ENCODE measurements around the gene CAPG. TPM values are rescaled to one million over a fixed set of nuclear protein-coding genes. Genes with fewer than 3 reads are reported as not detected.

Gene CAPG
- total RNA-seq, 1 experiment from 2014 or later = 117 TPM

DNA sequence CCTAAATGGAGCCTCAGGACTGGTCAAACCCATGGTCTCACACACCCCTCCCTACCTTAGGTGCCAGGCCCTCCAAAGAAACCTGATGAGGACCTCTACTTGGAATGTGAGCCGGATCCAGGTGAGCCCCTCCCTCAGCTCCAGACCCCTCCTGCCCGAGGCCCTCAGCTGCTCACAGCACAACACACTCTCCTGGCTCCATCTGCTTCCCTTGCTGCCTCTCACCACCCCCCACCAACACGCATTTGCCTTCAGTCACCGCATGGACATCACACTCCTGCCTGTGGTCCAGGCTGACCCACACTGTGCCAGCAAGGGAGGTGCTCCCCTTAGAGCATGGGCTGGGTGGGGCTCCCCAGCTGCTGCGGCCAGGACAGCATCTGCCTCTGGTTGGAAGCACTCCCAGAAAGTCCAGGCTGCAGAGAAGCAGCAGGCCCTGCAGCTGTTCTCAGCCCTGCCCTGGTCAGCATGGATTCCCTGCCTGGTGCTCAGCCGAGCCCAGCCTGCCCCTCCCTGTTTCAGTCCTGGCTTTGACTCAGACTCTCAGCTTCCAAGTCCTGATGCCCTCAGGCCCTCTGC lies 23.4 kb upstream of the CAPG start:
- ChIA-PET POLR2A (interaction anchor here (0.6 to 6.1 kb wide), 3 partner anchors 52 to 140 kb away, joined by 3 to 54 read pairs (median 5); partner anchors contain the start of gene MAT2A), CTCF (interaction anchor here (0.8 kb wide), 1 partner anchor 22 kb away, joined by 3 read pairs; no protein-coding TSS in a partner anchor)
- Mint-ChIP-seq H3K36me3 (no peaks in the 10 kb centered on the region), H3K27me3 (ENCODE audit: low read depth) (peaks cover 10% of the 10 kb centered on the region), H3K9me3 (no peaks in the 10 kb centered on the region), H3K27ac (no peak overlapping the region; the same call in 1 of the 2 replicates), H3K4me3 (no peak overlapping the region), H3K4me1 (peaks cover 68% of the 10 kb centered on the region)
- TF ChIP-seq JAZF1 (CRISPR knock-in tag; IDR thresholded peaks at IDR 0.05) = no peak
- TF ChIP-seq, protein P1, sequence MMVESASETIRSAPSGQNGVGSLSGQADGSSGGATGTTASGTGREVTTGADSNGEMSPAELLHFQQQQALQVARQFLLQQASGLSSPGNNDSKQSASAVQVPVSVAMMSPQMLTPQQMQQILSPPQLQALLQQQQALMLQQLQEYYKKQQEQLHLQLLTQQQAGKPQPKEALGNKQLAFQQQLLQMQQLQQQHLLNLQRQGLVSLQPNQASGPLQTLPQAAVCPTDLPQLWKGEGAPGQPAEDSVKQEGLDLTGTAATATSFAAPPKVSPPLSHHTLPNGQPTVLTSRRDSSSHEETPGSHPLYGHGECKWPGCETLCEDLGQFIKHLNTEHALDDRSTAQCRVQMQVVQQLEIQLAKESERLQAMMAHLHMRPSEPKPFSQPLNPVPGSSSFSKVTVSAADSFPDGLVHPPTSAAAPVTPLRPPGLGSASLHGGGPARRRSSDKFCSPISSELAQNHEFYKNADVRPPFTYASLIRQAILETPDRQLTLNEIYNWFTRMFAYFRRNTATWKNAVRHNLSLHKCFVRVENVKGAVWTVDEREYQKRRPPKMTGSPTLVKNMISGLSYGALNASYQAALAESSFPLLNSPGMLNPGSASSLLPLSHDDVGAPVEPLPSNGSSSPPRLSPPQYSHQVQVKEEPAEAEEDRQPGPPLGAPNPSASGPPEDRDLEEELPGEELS (CRISPR knock-in tag; IDR thresholded peaks at IDR 0.05) = no peak
- TF ChIP-seq, protein P2, sequence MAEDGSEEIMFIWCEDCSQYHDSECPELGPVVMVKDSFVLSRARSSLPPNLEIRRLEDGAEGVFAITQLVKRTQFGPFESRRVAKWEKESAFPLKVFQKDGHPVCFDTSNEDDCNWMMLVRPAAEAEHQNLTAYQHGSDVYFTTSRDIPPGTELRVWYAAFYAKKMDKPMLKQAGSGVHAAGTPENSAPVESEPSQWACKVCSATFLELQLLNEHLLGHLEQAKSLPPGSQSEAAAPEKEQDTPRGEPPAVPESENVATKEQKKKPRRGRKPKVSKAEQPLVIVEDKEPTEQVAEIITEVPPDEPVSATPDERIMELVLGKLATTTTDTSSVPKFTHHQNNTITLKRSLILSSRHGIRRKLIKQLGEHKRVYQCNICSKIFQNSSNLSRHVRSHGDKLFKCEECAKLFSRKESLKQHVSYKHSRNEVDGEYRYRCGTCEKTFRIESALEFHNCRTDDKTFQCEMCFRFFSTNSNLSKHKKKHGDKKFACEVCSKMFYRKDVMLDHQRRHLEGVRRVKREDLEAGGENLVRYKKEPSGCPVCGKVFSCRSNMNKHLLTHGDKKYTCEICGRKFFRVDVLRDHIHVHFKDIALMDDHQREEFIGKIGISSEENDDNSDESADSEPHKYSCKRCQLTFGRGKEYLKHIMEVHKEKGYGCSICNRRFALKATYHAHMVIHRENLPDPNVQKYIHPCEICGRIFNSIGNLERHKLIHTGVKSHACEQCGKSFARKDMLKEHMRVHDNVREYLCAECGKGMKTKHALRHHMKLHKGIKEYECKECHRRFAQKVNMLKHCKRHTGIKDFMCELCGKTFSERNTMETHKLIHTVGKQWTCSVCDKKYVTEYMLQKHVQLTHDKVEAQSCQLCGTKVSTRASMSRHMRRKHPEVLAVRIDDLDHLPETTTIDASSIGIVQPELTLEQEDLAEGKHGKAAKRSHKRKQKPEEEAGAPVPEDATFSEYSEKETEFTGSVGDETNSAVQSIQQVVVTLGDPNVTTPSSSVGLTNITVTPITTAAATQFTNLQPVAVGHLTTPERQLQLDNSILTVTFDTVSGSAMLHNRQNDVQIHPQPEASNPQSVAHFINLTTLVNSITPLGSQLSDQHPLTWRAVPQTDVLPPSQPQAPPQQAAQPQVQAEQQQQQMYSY (CRISPR knock-in tag; IDR thresholded peaks at IDR 0.05) = 0 out of 2 replicates have a peak, but pooled peaks have one; percentile 21
- DNase-seq (ENCODE audit: low spot score) = no peak
- ATAC-seq = peak; percentile 4

DNA sequence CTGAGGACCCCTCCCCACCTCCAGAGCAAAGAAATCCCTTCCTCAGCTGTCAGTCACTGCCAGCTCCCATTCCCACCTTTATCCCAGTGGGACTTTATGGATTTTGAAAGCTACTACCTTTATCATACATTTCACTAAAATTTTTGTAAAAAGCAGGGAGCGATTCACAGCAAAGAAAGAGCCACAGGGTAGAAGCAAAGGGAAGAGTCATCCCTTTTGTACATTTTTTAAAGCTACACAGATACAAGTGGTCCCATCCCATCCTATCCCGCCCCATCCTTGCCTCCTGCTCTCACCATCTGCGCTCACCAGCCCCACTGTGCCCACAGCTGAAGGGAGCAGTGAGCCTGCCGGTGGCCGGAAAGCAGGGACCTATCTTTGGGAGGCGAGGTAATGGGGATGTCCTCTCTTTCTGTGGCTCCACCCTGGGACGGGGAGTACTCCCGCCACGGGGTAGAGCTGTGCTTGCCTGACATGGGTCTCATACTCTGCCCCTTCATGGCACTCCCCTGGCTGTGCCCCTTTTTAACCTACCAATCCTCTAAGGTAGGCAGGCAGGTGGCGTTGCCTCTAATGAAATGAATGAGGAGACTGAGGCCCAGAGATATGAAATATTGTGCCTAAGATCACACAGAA lies 21.5 kb upstream of the CAPG start:
- Mint-ChIP-seq H3K36me3 (no peaks in the 10 kb centered on the region), H3K4me1 (peaks cover 64% of the 10 kb centered on the region), H3K9me3 (no peaks in the 10 kb centered on the region), H3K27me3 (ENCODE audit: low read depth) (peaks cover 23% of the 10 kb centered on the region), H3K4me3 (peak overlapping the region; percentile 48), H3K27ac (no peak overlapping the region; the same call in 1 of the 2 replicates)
- CTCF ChIA-PET = interaction anchor here (0.9 to 2.2 kb wide), 4 partner anchors 10 to 120 kb away, joined by 3 to 14 read pairs (median 5); no protein-coding TSS in a partner anchor
- TF ChIP-seq ESRRA (CRISPR knock-in tag; IDR thresholded peaks at IDR 0.05; ENCODE audit: borderline replicate concordance) (no peak), ZNF263 (CRISPR knock-in tag; IDR thresholded peaks at IDR 0.05; ENCODE audit: low read depth) (0 out of 2 replicates have a peak, but pooled peaks have one; percentile 18)
- DNase-seq (ENCODE audit: low spot score) (no peak), ATAC-seq (no peak)
- POLR2A ChIA-PET = interaction anchor here (1.1 to 2.0 kb wide), 6 partner anchors 10 to 120 kb away, joined by 4 to 25 read pairs (median 6); partner anchors contain the start of gene MAT2A

DNA sequence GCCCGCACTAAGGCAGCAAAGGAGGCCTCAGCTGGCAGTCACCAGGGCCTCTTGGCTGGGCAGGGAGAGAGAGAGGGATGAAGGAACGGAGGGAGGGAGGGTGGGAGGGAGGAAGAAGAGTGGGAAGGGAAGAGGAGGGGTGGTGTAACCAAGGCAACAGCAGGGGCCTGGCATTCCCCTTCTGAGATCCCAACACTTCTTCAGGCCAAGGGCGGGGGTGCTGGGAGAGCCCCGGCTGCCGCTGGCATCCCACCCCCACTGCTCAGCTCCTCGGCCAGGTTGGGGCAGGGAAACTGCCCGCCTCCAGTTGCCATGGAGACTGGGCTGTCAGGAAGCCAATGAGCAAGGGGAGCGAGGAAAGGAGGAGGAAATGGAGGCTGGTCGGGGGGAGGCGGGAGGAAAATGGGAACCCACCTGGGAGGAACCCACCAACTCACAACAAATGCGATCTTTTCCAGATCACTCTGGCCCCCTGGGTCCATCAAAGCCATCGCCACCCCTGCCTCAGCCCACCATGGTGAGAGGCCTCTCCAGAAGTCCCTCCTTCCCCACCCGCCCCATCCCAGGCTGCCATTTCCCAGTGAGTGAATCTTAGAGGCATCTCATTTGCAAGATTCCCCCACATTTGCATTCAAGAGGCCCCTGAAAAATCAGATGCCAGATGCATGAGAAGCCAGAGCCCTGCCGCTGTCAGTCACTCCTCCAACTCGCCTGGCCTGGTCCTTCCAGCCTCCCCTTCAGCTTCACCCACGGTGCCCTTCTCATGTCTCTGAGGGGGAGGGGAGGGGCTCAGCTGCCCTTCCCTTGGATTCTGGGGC lies 20.8 kb upstream of the CAPG start:
- Mint-ChIP-seq H3K4me3 (peak overlapping the region; percentile 48), H3K27ac (no peak overlapping the region; the same call in 1 of the 2 replicates), H3K9me3 (no peaks in the 10 kb centered on the region), H3K36me3 (no peaks in the 10 kb centered on the region), H3K4me1 (peaks cover 57% of the 10 kb centered on the region), H3K27me3 (ENCODE audit: low read depth) (peaks cover 21% of the 10 kb centered on the region)
- ATAC-seq (peak; percentile 80), DNase-seq (ENCODE audit: low spot score) (peak; percentile 88)
- POLR2A ChIA-PET = interaction anchor here (0.6 to 2.0 kb wide), 10 partner anchors 9 to 121 kb away, joined by 3 to 25 read pairs (median 5); partner anchors contain the start of gene MAT2A
- CTCF ChIA-PET = interaction anchor here (0.8 to 2.2 kb wide), 7 partner anchors 10 to 121 kb away, joined by 3 to 14 read pairs (median 4); partner anchors contain the start of gene MAT2A
- peak; percentile 19; the same call in 1 of the 2 replicates for TF ChIP-seq SP1 (CRISPR knock-in tag; conservative IDR thresholded peaks at IDR 0.05)
- TF ChIP-seq TP53 (CRISPR knock-in tag; IDR thresholded peaks at IDR 0.05) = no peak

DNA sequence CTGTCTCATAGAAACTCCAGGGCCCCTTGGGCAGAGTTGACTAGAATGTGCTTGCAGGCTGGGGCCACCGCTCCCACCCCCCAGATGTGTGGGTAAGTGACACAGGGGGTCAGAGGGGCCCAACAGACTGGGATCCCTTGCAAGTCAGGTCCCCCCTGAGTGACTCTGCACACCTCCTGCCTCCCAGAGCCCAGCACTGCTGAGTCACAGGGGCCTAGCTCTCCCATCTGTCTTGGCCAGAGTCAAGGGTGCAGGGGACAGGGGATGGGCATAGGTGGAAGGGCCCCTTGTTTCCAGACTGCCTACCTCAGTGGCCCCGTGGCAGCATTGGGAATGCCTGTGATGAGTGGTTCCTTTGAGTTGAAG lies 19.7 kb upstream of the CAPG start:
- no peak for DNase-seq (ENCODE audit: low spot score)
- Mint-ChIP-seq H3K4me3 (no peak overlapping the region), H3K27me3 (ENCODE audit: low read depth) (peaks cover 21% of the 10 kb centered on the region), H3K4me1 (peaks cover 51% of the 10 kb centered on the region), H3K9me3 (no peaks in the 10 kb centered on the region), H3K27ac (no peak overlapping the region), H3K36me3 (no peaks in the 10 kb centered on the region)
- no peak for TF ChIP-seq CBFB (CRISPR knock-in tag; IDR thresholded peaks at IDR 0.05; ENCODE audit: low read depth)
- TF ChIP-seq, protein P2 (CRISPR knock-in tag; IDR thresholded peaks at IDR 0.05) = no peak
- TF ChIP-seq NR2C2 (CRISPR knock-in tag; IDR thresholded peaks at IDR 0.05) = no peak
- no peak for TF ChIP-seq ETV6 (CRISPR knock-in tag; IDR thresholded peaks at IDR 0.05)
- TF ChIP-seq ZNF219 (CRISPR knock-in tag; IDR thresholded peaks at IDR 0.05; ENCODE audit: borderline replicate concordance) = no peak
- TF ChIP-seq, protein P3, sequence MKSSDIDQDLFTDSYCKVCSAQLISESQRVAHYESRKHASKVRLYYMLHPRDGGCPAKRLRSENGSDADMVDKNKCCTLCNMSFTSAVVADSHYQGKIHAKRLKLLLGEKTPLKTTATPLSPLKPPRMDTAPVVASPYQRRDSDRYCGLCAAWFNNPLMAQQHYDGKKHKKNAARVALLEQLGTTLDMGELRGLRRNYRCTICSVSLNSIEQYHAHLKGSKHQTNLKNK (CRISPR knock-in tag; IDR thresholded peaks at IDR 0.05) = no peak
- TF ChIP-seq FOXK1 (CRISPR knock-in tag; IDR thresholded peaks at IDR 0.05) = no peak
- POLR2A ChIA-PET = interaction anchor here (1.3 to 2.4 kb wide), 2 partner anchors 109 to 122 kb away, joined by 6 to 8 read pairs; partner anchors contain the start of gene MAT2A
- CTCF ChIA-PET = interaction anchor here (1.4 to 3.2 kb wide), 5 partner anchors 9 to 122 kb away, joined by 3 to 14 read pairs (median 10); partner anchors contain the start of gene MAT2A
- ATAC-seq = no peak

All from WTC11 (cell line).